CD4-positive, alpha-beta memory T cell (primary cell): ENCODE data around the gene JARID2. TPM values are rescaled to one million over a fixed set of nuclear protein-coding genes. Genes with fewer than 3 reads are reported as not detected.

Experiments used
- CTCF ChIA-PET: fragments of 350-600 bp; sonication (Branson Sonifier 250); formaldehyde crosslinking; loops from one replicate; lab custom pipeline; 2021; ENCODE audit warnings: inconsistent platforms; ENCODE audit not compliant: partially characterized antibody; lab: Charles Lee
- POLR2A ChIA-PET: fragments of 350-600 bp; sonication (Branson Sonifier 250); formaldehyde crosslinking; loops from one replicate; lab custom pipeline; 2021; ENCODE audit not compliant: partially characterized antibody; lab: Charles Lee
- DNase-seq, 5 donors: peaks; one replicate each; pipeline versions ENCODE4 v3.0.0 to v3.0.0-alpha.2; 2020 to 2022; ENCODE audit warnings: mixed read lengths in 1 of 5
- H3K27ac ChIP-seq: one replicate; pipeline ENCODE4 v1.7.0; 2013; ENCODE audit warnings: low read depth, low read length
- H3K27me3 ChIP-seq: 2 replicates; pipeline ENCODE4 v1.7.0; 2013; ENCODE audit warnings: mild to moderate bottlenecking, low read length, moderate library complexity; ENCODE audit not compliant: insufficient read depth
- H3K36me3 ChIP-seq: 2 replicates; pipeline ENCODE4 v1.7.0; 2013; ENCODE audit warnings: mild to moderate bottlenecking, low read length, moderate library complexity; ENCODE audit not compliant: insufficient read depth
- H3K4me1 ChIP-seq: 2 replicates; pipeline ENCODE4 v1.7.0; 2013; ENCODE audit warnings: mild to moderate bottlenecking, low read length, moderate library complexity; ENCODE audit not compliant: insufficient read depth
- H3K4me3 ChIP-seq, 2 donors: one replicate each; pipeline ENCODE4 v1.7.0; 2013; ENCODE audit warnings: low read length in 2 of 2, mild to moderate bottlenecking in 1 of 2
- H3K9me3 ChIP-seq, 2 donors: one replicate each; pipeline ENCODE4 v1.7.0; 2013; ENCODE audit warnings: low read length in 2 of 2, control low read depth in 1 of 2; ENCODE audit not compliant: control insufficient read depth in 1 of 2
- H3K27ac Mint-ChIP-seq, 7 donors: one replicate each; pipeline ENCODE4 v1.8.0; 2020 to 2021; ENCODE audit warnings: mixed read lengths in 7 of 7, mild to moderate bottlenecking in 6 of 7, inconsistent platforms in 3 of 7, moderate library complexity in 3 of 7
- H3K27me3 Mint-ChIP-seq, 2 donors: one replicate each; pipeline ENCODE4 v1.8.0; 2020 to 2021; ENCODE audit warnings: mixed read lengths in 2 of 2
- H3K36me3 Mint-ChIP-seq, 2 donors: one replicate each; pipeline ENCODE4 v1.8.0; 2020 to 2021; ENCODE audit warnings: mixed read lengths in 2 of 2, inconsistent platforms in 1 of 2, mild to moderate bottlenecking in 1 of 2
- H3K4me1 Mint-ChIP-seq, 4 donors: one replicate each; pipeline ENCODE4 v1.8.0; 2020 to 2021; ENCODE audit warnings: mixed read lengths in 4 of 4, mild to moderate bottlenecking in 1 of 4
- H3K4me3 Mint-ChIP-seq, 8 donors: one replicate each; pipeline ENCODE4 v1.8.0; 2020 to 2021; ENCODE audit warnings: mixed read lengths in 8 of 8, mild to moderate bottlenecking in 7 of 8, moderate library complexity in 6 of 8, inconsistent platforms in 3 of 8
- H3K9me3 Mint-ChIP-seq, 8 donors: one replicate each; pipeline ENCODE4 v1.8.0; 2020 to 2021; ENCODE audit warnings: mixed read lengths in 8 of 8, mild to moderate bottlenecking in 5 of 8, inconsistent platforms in 3 of 8, moderate library complexity in 1 of 8
- intact Hi-C: fragments of 100-400 bp; cut with micrococcal nuclease; formaldehyde crosslinking; loops from one replicate; pipeline ENCODE4 v1.15.1; 2023
- polyA plus RNA-seq, 2 donors: library from polyadenylated mRNA; unstranded; fragments of 300-500 nt; fragmentation: Illumina TruSeq; gene quantifications; one replicate each; pipeline ENCODE4 v1.2.3, GENCODE V29; 2021
- total RNA-seq, 2 experiments: library from RNA; stranded (reverse); gene quantifications; one replicate each; pipeline ENCODE4 v1.2.3, GENCODE V29; 2021

JARID2 gene
- total and polyA plus RNA-seq, 4 experiments from 2014 or later, result 2.4 to 21.6 (median 16.0) TPM

- Histone ChIP-seq H3K36me3 (no peaks in the 10 kb centered on the region), H3K9me3 (no peaks in the 10 kb centered on the region), H3K27me3 (no peaks in the 10 kb centered on the region), H3K27ac (no peak overlapping the region), H3K4me3 (no peak overlapping the region), H3K4me1 (peaks cover 15% of the 10 kb centered on the region)
- H3K4me1 Mint-ChIP-seq, result peaks cover 31 to 59% (median 42%) of the 10 kb centered on the region in 4 donors
- H3K4me3 Mint-ChIP-seq, result no peak overlapping the region
- POLR2A ChIA-PET, result no interaction called here
- no peaks in the 10 kb centered on the region for H3K27me3 Mint-ChIP-seq
- no peak for DNase-seq
- CTCF ChIA-PET, result interaction anchor here (0.6 kb wide), 1 partner anchor 1211 kb away, joined by 3 read pairs; no protein-coding TSS in a partner anchor
- no peak overlapping the region for H3K27ac Mint-ChIP-seq
- intact Hi-C loops, result no loop called here
- peaks cover 8% of the 10 kb centered on the region in 2 donors for H3K36me3 Mint-ChIP-seq
- no peaks in the 10 kb centered on the region for H3K9me3 Mint-ChIP-seq
These were observed 111.9 kb downstream of the JARID2 start for GRCh38 chr6:15357782-15358181.

- peaks cover 29 to 51% (median 36%) of the 10 kb centered on the region in 4 donors for H3K4me1 Mint-ChIP-seq
- intact Hi-C loops, result no loop called here
- Histone ChIP-seq H3K9me3 (no peaks in the 10 kb centered on the region), H3K27ac (no peak overlapping the region), H3K4me1 (peaks cover 24% of the 10 kb centered on the region), H3K4me3 (no peak overlapping the region), H3K36me3 (no peaks in the 10 kb centered on the region), H3K27me3 (no peaks in the 10 kb centered on the region)
- no peaks in the 10 kb centered on the region for H3K9me3 Mint-ChIP-seq
- CTCF ChIA-PET, result no interaction called here
- no peaks in the 10 kb centered on the region for H3K27me3 Mint-ChIP-seq
- H3K36me3 Mint-ChIP-seq, result peaks cover 8% of the 10 kb centered on the region in 2 donors
- no peak overlapping the region for H3K4me3 Mint-ChIP-seq
- POLR2A ChIA-PET, result no interaction called here
- H3K27ac Mint-ChIP-seq, result peak overlapping the region in 3 of 7 donors; percentile 22 to 50 (median 37)
- no peak for DNase-seq
These were observed 112.9 kb downstream of the JARID2 start for GRCh38 chr6:15358579-15359327.

- Mint-ChIP-seq H3K36me3 (peaks cover 5 to 8% of the 10 kb centered on the region in 2 donors), H3K4me1 (peaks cover 30 to 45% (median 33%) of the 10 kb centered on the region in 4 donors), H3K9me3 (no peaks in the 10 kb centered on the region), H3K27ac (peak overlapping the region in 2 of 7 donors; percentile 37 to 50), H3K4me3 (no peak overlapping the region), H3K27me3 (no peaks in the 10 kb centered on the region)
- intact Hi-C loops, result no loop called here
- CTCF ChIA-PET, result no interaction called here
- Histone ChIP-seq H3K27ac (no peak overlapping the region), H3K9me3 (no peaks in the 10 kb centered on the region), H3K36me3 (no peaks in the 10 kb centered on the region), H3K4me1 (peaks cover 31% of the 10 kb centered on the region), H3K27me3 (no peaks in the 10 kb centered on the region), H3K4me3 (no peak overlapping the region)
- POLR2A ChIA-PET, result no interaction called here
- no peak for DNase-seq
These were observed 113.5 kb downstream of the JARID2 start for GRCh38 chr6:15359335-15359862.

GRCh38 chr6:15360300-15360699 is 114.4 kb downstream of the JARID2 start:
- Mint-ChIP-seq H3K27ac (no peak overlapping the region), H3K4me3 (no peak overlapping the region), H3K27me3 (no peaks in the 10 kb centered on the region), H3K36me3 (peaks cover 5 to 6% of the 10 kb centered on the region in 2 donors), H3K9me3 (no peaks in the 10 kb centered on the region), H3K4me1 (peaks cover 27 to 43% (median 32%) of the 10 kb centered on the region in 4 donors)
- ChIA-PET CTCF (no interaction called here), POLR2A (no interaction called here)
- H3K9me3 ChIP-seq, result no peaks in the 10 kb centered on the region
- intact Hi-C loops, result no loop called here
- no peaks in the 10 kb centered on the region for H3K27me3 ChIP-seq
- H3K36me3 ChIP-seq, result no peaks in the 10 kb centered on the region
- H3K27ac ChIP-seq, result no peak overlapping the region
- no peak for DNase-seq
- H3K4me3 ChIP-seq, result no peak overlapping the region
- peaks cover 38% of the 10 kb centered on the region for H3K4me1 ChIP-seq

- H3K4me3 ChIP-seq, result no peak overlapping the region
- Mint-ChIP-seq H3K4me1 (peaks cover 27 to 45% (median 34%) of the 10 kb centered on the region in 4 donors), H3K36me3 (peaks cover 0 to 6% of the 10 kb centered on the region in 2 donors), H3K27ac (no peak overlapping the region), H3K27me3 (no peaks in the 10 kb centered on the region), H3K4me3 (no peak overlapping the region), H3K9me3 (no peaks in the 10 kb centered on the region)
- ChIA-PET CTCF (no interaction called here), POLR2A (no interaction called here)
- peaks cover 47% of the 10 kb centered on the region for H3K4me1 ChIP-seq
- intact Hi-C loops, result no loop called here
- H3K27ac ChIP-seq, result no peak overlapping the region
- no peaks in the 10 kb centered on the region for H3K27me3 ChIP-seq
- no peaks in the 10 kb centered on the region for H3K9me3 ChIP-seq
- H3K36me3 ChIP-seq, result no peaks in the 10 kb centered on the region
- DNase-seq, result no peak
These were observed 115.3 kb downstream of the JARID2 start for GRCh38 chr6:15361197-15361596.

GRCh38 chr6:15362274-15363160 is 116.6 kb downstream of the JARID2 start:
- Mint-ChIP-seq H3K27me3 (no peaks in the 10 kb centered on the region), H3K4me3 (no peak overlapping the region), H3K36me3 (peaks cover 0 to 6% of the 10 kb centered on the region in 2 donors), H3K27ac (no peak overlapping the region), H3K9me3 (no peaks in the 10 kb centered on the region), H3K4me1 (peaks cover 26 to 47% (median 33%) of the 10 kb centered on the region in 4 donors)
- Histone ChIP-seq H3K27ac (no peak overlapping the region), H3K27me3 (no peaks in the 10 kb centered on the region), H3K4me3 (no peak overlapping the region), H3K9me3 (no peaks in the 10 kb centered on the region), H3K36me3 (no peaks in the 10 kb centered on the region), H3K4me1 (peaks cover 47% of the 10 kb centered on the region)
- no peak for DNase-seq
- intact Hi-C loops, result no loop called here
- ChIA-PET POLR2A (no interaction called here), CTCF (no interaction called here)

GRCh38 chr6:15363164-15363522 is 117.3 kb downstream of the JARID2 start:
- H3K4me1 Mint-ChIP-seq, result peaks cover 26 to 47% (median 33%) of the 10 kb centered on the region in 4 donors
- no peaks in the 10 kb centered on the region for H3K9me3 Mint-ChIP-seq
- H3K27ac Mint-ChIP-seq, result no peak overlapping the region
- H3K9me3 ChIP-seq, result no peaks in the 10 kb centered on the region
- peaks cover 53% of the 10 kb centered on the region for H3K4me1 ChIP-seq
- no peak for DNase-seq
- H3K36me3 ChIP-seq, result no peaks in the 10 kb centered on the region
- ChIA-PET POLR2A (no interaction called here), CTCF (no interaction called here)
- peaks cover 0 to 1% of the 10 kb centered on the region in 2 donors for H3K36me3 Mint-ChIP-seq
- no peak overlapping the region for H3K27ac ChIP-seq
- no peaks in the 10 kb centered on the region for H3K27me3 ChIP-seq
- no peaks in the 10 kb centered on the region for H3K27me3 Mint-ChIP-seq
- no peak overlapping the region for H3K4me3 Mint-ChIP-seq
- intact Hi-C loops, result no loop called here
- no peak overlapping the region for H3K4me3 ChIP-seq
